ENCODE results near the gene HECTD3.

DNA sequence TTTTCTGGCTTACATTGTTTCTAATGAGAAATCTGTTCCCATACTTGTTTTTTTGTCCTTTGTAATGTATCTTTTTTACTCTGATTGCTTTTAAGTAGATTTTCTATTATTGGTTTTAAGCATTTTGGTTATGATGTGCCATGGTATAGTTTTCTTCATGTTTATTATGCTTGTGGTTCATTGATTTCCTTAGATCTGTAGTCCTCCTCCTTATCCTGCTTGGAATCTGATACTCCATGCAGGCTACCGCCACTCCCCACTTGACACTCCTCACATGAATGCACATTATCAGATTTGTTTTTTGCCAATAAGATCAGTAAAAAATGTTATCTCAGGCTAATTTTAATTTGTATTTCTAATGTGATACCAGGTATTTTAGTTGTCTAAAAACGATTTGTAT, 21.7 kb upstream of the HECTD3 start:
- TF ChIP-seq, protein P1, sequence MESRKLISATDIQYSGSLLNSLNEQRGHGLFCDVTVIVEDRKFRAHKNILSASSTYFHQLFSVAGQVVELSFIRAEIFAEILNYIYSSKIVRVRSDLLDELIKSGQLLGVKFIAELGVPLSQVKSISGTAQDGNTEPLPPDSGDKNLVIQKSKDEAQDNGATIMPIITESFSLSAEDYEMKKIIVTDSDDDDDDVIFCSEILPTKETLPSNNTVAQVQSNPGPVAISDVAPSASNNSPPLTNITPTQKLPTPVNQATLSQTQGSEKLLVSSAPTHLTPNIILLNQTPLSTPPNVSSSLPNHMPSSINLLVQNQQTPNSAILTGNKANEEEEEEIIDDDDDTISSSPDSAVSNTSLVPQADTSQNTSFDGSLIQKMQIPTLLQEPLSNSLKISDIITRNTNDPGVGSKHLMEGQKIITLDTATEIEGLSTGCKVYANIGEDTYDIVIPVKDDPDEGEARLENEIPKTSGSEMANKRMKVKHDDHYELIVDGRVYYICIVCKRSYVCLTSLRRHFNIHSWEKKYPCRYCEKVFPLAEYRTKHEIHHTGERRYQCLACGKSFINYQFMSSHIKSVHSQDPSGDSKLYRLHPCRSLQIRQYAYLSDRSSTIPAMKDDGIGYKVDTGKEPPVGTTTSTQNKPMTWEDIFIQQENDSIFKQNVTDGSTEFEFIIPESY (IDR thresholded peaks at IDR 0.05) = no peak
- TF ChIP-seq, protein P2, sequence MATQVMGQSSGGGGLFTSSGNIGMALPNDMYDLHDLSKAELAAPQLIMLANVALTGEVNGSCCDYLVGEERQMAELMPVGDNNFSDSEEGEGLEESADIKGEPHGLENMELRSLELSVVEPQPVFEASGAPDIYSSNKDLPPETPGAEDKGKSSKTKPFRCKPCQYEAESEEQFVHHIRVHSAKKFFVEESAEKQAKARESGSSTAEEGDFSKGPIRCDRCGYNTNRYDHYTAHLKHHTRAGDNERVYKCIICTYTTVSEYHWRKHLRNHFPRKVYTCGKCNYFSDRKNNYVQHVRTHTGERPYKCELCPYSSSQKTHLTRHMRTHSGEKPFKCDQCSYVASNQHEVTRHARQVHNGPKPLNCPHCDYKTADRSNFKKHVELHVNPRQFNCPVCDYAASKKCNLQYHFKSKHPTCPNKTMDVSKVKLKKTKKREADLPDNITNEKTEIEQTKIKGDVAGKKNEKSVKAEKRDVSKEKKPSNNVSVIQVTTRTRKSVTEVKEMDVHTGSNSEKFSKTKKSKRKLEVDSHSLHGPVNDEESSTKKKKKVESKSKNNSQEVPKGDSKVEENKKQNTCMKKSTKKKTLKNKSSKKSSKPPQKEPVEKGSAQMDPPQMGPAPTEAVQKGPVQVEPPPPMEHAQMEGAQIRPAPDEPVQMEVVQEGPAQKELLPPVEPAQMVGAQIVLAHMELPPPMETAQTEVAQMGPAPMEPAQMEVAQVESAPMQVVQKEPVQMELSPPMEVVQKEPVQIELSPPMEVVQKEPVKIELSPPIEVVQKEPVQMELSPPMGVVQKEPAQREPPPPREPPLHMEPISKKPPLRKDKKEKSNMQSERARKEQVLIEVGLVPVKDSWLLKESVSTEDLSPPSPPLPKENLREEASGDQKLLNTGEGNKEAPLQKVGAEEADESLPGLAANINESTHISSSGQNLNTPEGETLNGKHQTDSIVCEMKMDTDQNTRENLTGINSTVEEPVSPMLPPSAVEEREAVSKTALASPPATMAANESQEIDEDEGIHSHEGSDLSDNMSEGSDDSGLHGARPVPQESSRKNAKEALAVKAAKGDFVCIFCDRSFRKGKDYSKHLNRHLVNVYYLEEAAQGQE (IDR thresholded peaks at IDR 0.05) = no peak
- TF ChIP-seq, protein P3, sequence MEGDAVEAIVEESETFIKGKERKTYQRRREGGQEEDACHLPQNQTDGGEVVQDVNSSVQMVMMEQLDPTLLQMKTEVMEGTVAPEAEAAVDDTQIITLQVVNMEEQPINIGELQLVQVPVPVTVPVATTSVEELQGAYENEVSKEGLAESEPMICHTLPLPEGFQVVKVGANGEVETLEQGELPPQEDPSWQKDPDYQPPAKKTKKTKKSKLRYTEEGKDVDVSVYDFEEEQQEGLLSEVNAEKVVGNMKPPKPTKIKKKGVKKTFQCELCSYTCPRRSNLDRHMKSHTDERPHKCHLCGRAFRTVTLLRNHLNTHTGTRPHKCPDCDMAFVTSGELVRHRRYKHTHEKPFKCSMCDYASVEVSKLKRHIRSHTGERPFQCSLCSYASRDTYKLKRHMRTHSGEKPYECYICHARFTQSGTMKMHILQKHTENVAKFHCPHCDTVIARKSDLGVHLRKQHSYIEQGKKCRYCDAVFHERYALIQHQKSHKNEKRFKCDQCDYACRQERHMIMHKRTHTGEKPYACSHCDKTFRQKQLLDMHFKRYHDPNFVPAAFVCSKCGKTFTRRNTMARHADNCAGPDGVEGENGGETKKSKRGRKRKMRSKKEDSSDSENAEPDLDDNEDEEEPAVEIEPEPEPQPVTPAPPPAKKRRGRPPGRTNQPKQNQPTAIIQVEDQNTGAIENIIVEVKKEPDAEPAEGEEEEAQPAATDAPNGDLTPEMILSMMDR (IDR thresholded peaks at IDR 0.05; ENCODE audit: low read depth, low read length, missing input control) = no peak

Data from liver (tissue), 2 donors.